Measurements from ENCODE around the gene ORMDL3. TPM values are rescaled to one million over a fixed set of nuclear protein-coding genes. Genes with fewer than 3 reads are reported as not detected.
"Not testable (repeated sequence)": the region's sequence is repeated elsewhere in the genome, so short reads cannot be mapped to it uniquely, and the experiment has no call there.

Gene ORMDL3
- total RNA-seq, 1 donor from 2014 or later: 66.1 TPM

GRCh38 chr17:39962642-39963220 lies 35.3 kb upstream of the ORMDL3 start, which contains the start of gene GSDMA:
Gene GSDMA, plus strand, starts transcription at chr17:39963004. Its CDS starts 2,684 bp downstream, at chr17:39965688.
- Mint-ChIP-seq H3K4me1 (ENCODE audit: low read depth) (peaks cover 17% of the 10 kb centered on the region), H3K27ac (no peak within 1 kb of the TSS), H3K27me3 (ENCODE audit: low read depth) (peaks cover 3% of the 10 kb centered on the region), H3K9me3 (no peaks in the 10 kb centered on the region), H3K36me3 (ENCODE audit: low read depth) (no peaks in the 10 kb centered on the region), H3K4me3 (ENCODE audit: low read depth) (no peak within 1 kb of the TSS)
- DNase-seq (ENCODE audit: low spot score): no peak
- intact Hi-C loops (cut with micrococcal nuclease): no loop called here

- Mint-ChIP-seq H3K27ac (no peak overlapping the region), H3K4me1 (ENCODE audit: low read depth) (peaks cover 17% of the 10 kb centered on the region), H3K36me3 (ENCODE audit: low read depth) (no peaks in the 10 kb centered on the region), H3K9me3 (no peaks in the 10 kb centered on the region), H3K27me3 (ENCODE audit: low read depth) (peaks cover 3% of the 10 kb centered on the region), H3K4me3 (ENCODE audit: low read depth) (no peak overlapping the region)
- intact Hi-C loops (cut with micrococcal nuclease): no loop called here
- DNase-seq (ENCODE audit: low spot score): no peak
Measured at GRCh38 chr17:39960524-39961041, 33.2 kb upstream of the ORMDL3 start.

- H3K27ac Mint-ChIP-seq: no peak overlapping the region
- intact Hi-C loops (cut with micrococcal nuclease): loop anchor here (10.0 kb wide), 2 partner anchors 139 to 331 kb away; partner anchors contain the start of gene PPP1R1B
- H3K9me3 Mint-ChIP-seq: no peaks in the 10 kb centered on the region
- no peak overlapping the region for H3K4me3 Mint-ChIP-seq (ENCODE audit: low read depth)
- H3K27me3 Mint-ChIP-seq (ENCODE audit: low read depth): peaks cover 4% of the 10 kb centered on the region
- H3K4me1 Mint-ChIP-seq (ENCODE audit: low read depth): peaks cover 13% of the 10 kb centered on the region
- no peaks in the 10 kb centered on the region for H3K36me3 Mint-ChIP-seq (ENCODE audit: low read depth)
- no peak for DNase-seq (ENCODE audit: low spot score)
Measured at GRCh38 chr17:39955726-39956225, 28.4 kb upstream of the ORMDL3 start.

GRCh38 chr17:39954876-39955275 lies 27.5 kb upstream of the ORMDL3 start:
- intact Hi-C loops (cut with micrococcal nuclease): loop anchor here (10.0 kb wide), 2 partner anchors 140 to 330 kb away; partner anchors contain the start of gene PPP1R1B
- Mint-ChIP-seq H3K27me3 (ENCODE audit: low read depth) (peaks cover 4% of the 10 kb centered on the region), H3K36me3 (ENCODE audit: low read depth) (no peaks in the 10 kb centered on the region), H3K9me3 (no peaks in the 10 kb centered on the region), H3K4me3 (ENCODE audit: low read depth) (peak overlapping the region; percentile 33), H3K27ac (peak overlapping the region; percentile 16), H3K4me1 (ENCODE audit: low read depth) (peaks cover 13% of the 10 kb centered on the region)
- DNase-seq (ENCODE audit: low spot score): no peak

DNA sequence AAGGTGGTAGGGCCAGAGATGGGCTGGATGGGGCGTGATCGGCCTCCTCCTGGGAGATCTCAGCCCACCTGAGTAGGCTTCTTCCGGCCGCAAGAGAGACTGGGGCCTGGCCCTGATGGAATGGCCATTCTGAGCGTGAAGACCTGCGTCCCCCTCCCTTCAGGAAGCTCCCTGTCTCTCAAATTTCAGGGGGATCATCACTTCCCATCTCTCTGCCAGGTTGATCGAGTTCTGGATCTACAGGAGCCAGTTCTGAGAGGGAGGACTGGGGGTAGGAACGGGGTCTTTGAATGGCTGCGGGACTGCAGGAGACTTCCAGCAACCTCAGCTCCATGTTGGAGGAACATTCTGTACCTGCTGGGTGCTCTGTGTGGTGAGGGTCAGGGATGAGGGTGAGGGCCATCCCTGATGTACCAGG lies 26.1 kb upstream of the ORMDL3 start:
- no peak for DNase-seq (ENCODE audit: low spot score)
- H3K9me3 Mint-ChIP-seq: no peaks in the 10 kb centered on the region
- H3K27ac Mint-ChIP-seq: peak overlapping the region; percentile 68
- no peaks in the 10 kb centered on the region for H3K36me3 Mint-ChIP-seq (ENCODE audit: low read depth)
- intact Hi-C loops (cut with micrococcal nuclease): loop anchor here (10.0 kb wide), 2 partner anchors 141 to 329 kb away; partner anchors contain the start of gene PPP1R1B
- H3K4me1 Mint-ChIP-seq (ENCODE audit: low read depth): peaks cover 8% of the 10 kb centered on the region
- H3K4me3 Mint-ChIP-seq (ENCODE audit: low read depth): peak overlapping the region; percentile 78
- peaks cover 4% of the 10 kb centered on the region for H3K27me3 Mint-ChIP-seq (ENCODE audit: low read depth)

DNA sequence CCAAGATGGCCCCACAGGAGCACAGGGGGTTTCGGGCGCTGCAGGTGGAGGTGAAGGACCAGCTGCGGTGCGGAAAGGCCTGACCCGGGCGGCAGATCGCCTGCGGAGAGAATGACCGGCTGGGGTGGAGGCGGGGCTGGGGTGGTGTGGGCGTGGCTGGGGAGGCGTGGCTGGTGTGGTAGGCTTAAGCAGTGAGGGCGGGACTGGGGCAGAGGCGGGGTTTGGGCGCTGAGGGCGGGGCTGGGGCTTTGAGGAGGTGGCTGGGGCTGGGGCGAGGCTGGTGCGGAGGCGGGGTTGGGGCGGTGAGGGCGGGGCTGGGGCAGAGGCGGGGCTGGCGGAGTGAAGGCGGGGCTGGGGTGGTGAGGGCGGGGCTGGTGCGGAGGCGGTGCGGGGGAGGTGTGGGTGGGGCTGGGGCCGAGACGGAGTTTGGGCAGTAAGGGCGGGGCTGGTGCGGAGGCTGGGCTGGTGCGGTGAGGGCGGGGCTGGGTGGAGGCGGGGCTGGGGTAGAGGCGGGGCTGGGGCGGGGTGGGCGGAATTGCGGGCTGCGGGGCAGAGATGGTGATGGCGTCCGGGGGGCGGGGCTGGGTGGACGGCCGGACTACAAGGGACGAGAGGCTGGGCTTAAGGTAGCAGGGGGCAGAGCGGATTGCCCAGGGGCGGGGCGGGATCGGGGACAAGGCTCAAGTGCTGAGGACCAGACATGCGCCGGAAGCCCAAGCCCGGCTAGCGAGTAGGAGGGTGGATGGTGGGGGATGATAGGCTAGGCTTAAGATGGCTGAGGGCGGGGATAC lies 25.5 kb upstream of the ORMDL3 start:
- Mint-ChIP-seq H3K9me3 (no peaks in the 10 kb centered on the region), H3K36me3 (ENCODE audit: low read depth) (no peaks in the 10 kb centered on the region), H3K27me3 (ENCODE audit: low read depth) (peaks cover 4% of the 10 kb centered on the region), H3K4me1 (ENCODE audit: low read depth) (peaks cover 8% of the 10 kb centered on the region), H3K4me3 (ENCODE audit: low read depth) (peak overlapping the region; percentile 78), H3K27ac (peak overlapping the region; percentile 68)
- DNase-seq (ENCODE audit: low spot score): peak; percentile 84
- intact Hi-C loops (cut with micrococcal nuclease): loop anchor here (10.0 kb wide), 2 partner anchors 142 to 328 kb away; partner anchors contain the start of gene PPP1R1B

GRCh38 chr17:39951924-39952679 lies 24.7 kb upstream of the ORMDL3 start:
- DNase-seq (ENCODE audit: low spot score): no peak
- Mint-ChIP-seq H3K9me3 (no peaks in the 10 kb centered on the region), H3K4me3 (ENCODE audit: low read depth) (peak overlapping the region; percentile 69), H3K27ac (peak overlapping the region; percentile 49), H3K4me1 (ENCODE audit: low read depth) (peaks cover 11% of the 10 kb centered on the region), H3K27me3 (ENCODE audit: low read depth) (peaks cover 4% of the 10 kb centered on the region), H3K36me3 (ENCODE audit: low read depth) (no peaks in the 10 kb centered on the region)
- intact Hi-C loops (cut with micrococcal nuclease): loop anchor here (10.0 kb wide), 2 partner anchors 143 to 327 kb away; partner anchors contain the start of gene PPP1R1B

DNA sequence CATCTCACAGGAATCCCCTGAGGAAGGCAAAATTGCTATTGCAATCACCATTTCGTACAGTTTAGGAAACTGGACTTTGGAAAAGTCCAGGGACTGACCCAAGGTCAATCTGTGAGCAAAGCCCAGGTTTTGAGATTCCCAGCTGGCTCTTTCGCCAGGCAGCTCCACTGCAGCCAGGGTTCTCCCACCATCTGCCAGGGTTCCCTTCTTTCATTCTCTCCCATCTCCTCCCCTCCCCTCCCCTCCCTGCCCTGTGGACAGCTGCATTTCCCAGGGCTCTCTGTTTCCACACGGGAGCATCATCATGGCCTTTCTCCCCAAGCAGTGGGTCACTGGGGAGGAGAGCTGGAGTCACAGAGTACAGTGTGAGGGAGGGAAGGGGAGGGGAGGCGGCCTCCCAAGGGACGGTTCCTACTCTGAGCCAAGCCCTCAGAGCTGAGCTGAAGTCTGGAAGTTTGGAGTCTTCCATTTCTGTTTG lies 23.5 kb upstream of the ORMDL3 start:
- H3K4me1 Mint-ChIP-seq (ENCODE audit: low read depth): peaks cover 11% of the 10 kb centered on the region
- H3K9me3 Mint-ChIP-seq: no peaks in the 10 kb centered on the region
- no peaks in the 10 kb centered on the region for H3K36me3 Mint-ChIP-seq (ENCODE audit: low read depth)
- DNase-seq (ENCODE audit: low spot score): no peak
- no peak overlapping the region for H3K27ac Mint-ChIP-seq
- intact Hi-C loops (cut with micrococcal nuclease): loop anchor here (10.0 kb wide), 2 partner anchors 144 to 326 kb away; partner anchors contain the start of gene PPP1R1B
- no peak overlapping the region for H3K4me3 Mint-ChIP-seq (ENCODE audit: low read depth)
- peaks cover 4% of the 10 kb centered on the region for H3K27me3 Mint-ChIP-seq (ENCODE audit: low read depth)

- no peak overlapping the region for H3K4me3 Mint-ChIP-seq (ENCODE audit: low read depth)
- H3K4me1 Mint-ChIP-seq (ENCODE audit: low read depth): peaks cover 11% of the 10 kb centered on the region
- DNase-seq (ENCODE audit: low spot score): no peak
- intact Hi-C loops (cut with micrococcal nuclease): no loop called here
- peaks cover 4% of the 10 kb centered on the region for H3K27me3 Mint-ChIP-seq (ENCODE audit: low read depth)
- peak overlapping the region; percentile 12 for H3K27ac Mint-ChIP-seq
- no peaks in the 10 kb centered on the region for H3K9me3 Mint-ChIP-seq
- no peaks in the 10 kb centered on the region for H3K36me3 Mint-ChIP-seq (ENCODE audit: low read depth)
Measured at GRCh38 chr17:39949028-39949427, 21.6 kb upstream of the ORMDL3 start.

DNA sequence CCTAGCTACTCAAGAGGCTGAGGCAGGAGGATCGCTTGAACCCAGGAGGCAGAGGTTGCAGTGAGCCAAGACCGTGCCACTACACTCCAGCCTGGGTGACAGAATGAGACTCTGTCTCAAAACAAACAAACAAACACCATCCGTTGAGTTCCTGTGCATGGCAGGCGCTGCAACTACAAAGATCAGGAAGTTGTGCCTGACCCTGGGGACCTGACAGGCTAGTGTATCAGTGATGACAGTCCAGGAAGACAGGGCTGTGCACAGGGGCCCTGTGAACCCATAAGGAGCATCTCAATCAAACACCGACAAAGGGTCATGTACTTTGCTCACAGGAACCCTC lies 21.1 kb upstream of the ORMDL3 start:
- H3K4me3 Mint-ChIP-seq (ENCODE audit: low read depth); DNase-seq (ENCODE audit: low spot score); intact Hi-C loops (cut with micrococcal nuclease); H3K4me1 Mint-ChIP-seq (ENCODE audit: low read depth); H3K27me3 Mint-ChIP-seq (ENCODE audit: low read depth); H3K36me3 Mint-ChIP-seq (ENCODE audit: low read depth); H3K9me3 Mint-ChIP-seq: not testable (repeated sequence)
- peak overlapping the region; percentile 12 for H3K27ac Mint-ChIP-seq

DNA sequence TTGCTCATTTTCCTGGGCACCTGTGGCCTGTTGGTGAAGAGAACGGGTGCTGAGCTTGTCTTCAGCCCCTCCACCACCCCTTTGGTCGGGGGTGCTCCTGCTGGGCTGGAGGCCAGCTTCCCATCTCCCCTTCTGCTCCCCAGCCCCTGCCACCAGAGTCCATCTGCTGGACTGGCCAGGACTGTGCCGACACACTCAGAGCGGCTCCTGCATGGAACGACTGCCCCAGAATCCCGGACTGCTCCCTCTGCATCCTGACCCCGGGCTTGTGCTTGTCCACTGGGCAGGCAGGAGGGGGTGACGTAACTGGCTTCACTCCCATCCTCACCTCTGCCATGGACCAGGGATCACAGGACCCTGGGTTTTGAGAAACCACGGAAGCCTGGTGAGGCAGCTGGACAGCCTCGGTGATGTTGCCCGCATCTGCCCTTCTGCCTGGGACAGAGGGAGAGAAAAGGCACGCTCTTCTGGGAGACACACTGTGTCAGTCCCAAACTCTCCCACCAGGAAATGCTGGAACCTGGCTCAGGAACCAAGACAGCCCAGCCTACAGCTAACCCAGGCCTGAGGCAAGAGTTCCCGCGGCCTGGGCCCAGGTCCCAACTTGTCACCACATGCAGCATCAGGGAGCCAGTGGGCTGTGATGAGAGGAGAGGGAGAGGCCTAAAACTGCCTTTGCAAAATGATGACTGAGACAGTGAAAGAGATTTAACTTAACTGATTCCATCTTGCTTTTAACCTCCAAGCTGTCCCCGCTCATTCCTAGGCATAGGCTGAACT lies 19.3 kb upstream of the ORMDL3 start:
- DNase-seq (ENCODE audit: low spot score): no peak
- no peaks in the 10 kb centered on the region for H3K36me3 Mint-ChIP-seq (ENCODE audit: low read depth)
- no peak overlapping the region for H3K4me3 Mint-ChIP-seq (ENCODE audit: low read depth)
- peaks cover 3% of the 10 kb centered on the region for H3K27me3 Mint-ChIP-seq (ENCODE audit: low read depth)
- H3K4me1 Mint-ChIP-seq (ENCODE audit: low read depth): peaks cover 3% of the 10 kb centered on the region
- H3K27ac Mint-ChIP-seq: no peak overlapping the region
- intact Hi-C loops (cut with micrococcal nuclease): no loop called here
- H3K9me3 Mint-ChIP-seq: no peaks in the 10 kb centered on the region

- Mint-ChIP-seq H3K36me3 (ENCODE audit: low read depth) (no peaks in the 10 kb centered on the region), H3K27me3 (ENCODE audit: low read depth) (no peaks in the 10 kb centered on the region), H3K4me3 (ENCODE audit: low read depth) (no peak overlapping the region), H3K27ac (no peak overlapping the region), H3K4me1 (ENCODE audit: low read depth) (peaks cover 18% of the 10 kb centered on the region), H3K9me3 (no peaks in the 10 kb centered on the region)
- intact Hi-C loops (cut with micrococcal nuclease): no loop called here
- no peak for DNase-seq (ENCODE audit: low spot score)
Measured at GRCh38 chr17:39944393-39944711, 17.0 kb upstream of the ORMDL3 start.
